Activated naive CD4-positive, alpha-beta T cell (primary cell): ENCODE data around the gene LTA.
"Not testable (repeated sequence)": the region's sequence is repeated elsewhere in the genome, so short reads cannot be mapped to it uniquely, and the experiment has no call there.

Source experiments
- DNase-seq, 4 experiments: peaks; one replicate each; lab custom pipeline; 2025; lab: John Stamatoyannopoulos, UW

Gene LTA

DNA sequence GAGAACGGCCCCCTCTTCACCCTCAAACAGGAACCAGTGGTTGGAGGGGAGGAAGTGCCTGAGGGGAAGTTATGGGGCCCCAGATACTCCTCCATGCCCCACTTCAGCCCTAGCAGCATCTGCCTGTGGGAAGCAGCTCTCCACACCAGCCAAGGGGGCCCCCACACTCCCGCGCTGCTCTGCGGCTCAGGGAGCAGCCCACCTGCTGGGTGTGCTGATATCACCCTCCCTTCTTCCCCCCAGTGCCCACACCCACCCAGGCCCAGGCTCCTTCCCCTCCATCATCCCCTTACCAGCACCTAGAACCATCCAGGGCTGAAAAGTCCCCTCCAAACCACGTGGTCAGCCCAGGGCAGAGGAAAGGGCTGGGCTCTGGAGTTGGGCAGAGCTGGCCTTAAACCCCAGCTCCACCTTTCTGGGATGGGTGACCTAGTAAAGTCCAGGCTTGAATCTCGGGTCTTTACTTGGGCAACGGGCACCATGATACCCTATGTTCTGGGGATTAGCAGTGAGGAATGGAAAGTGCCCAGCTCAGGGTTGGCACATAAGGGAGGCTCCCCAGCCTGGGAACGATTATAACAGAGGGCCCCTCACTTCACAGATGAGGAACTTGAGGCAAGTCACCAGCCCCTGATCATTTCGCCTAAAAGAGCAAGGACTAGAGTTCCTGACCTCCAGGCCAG lies 14.7 kb downstream of the LTA start:
- no peak for DNase-seq

DNA sequence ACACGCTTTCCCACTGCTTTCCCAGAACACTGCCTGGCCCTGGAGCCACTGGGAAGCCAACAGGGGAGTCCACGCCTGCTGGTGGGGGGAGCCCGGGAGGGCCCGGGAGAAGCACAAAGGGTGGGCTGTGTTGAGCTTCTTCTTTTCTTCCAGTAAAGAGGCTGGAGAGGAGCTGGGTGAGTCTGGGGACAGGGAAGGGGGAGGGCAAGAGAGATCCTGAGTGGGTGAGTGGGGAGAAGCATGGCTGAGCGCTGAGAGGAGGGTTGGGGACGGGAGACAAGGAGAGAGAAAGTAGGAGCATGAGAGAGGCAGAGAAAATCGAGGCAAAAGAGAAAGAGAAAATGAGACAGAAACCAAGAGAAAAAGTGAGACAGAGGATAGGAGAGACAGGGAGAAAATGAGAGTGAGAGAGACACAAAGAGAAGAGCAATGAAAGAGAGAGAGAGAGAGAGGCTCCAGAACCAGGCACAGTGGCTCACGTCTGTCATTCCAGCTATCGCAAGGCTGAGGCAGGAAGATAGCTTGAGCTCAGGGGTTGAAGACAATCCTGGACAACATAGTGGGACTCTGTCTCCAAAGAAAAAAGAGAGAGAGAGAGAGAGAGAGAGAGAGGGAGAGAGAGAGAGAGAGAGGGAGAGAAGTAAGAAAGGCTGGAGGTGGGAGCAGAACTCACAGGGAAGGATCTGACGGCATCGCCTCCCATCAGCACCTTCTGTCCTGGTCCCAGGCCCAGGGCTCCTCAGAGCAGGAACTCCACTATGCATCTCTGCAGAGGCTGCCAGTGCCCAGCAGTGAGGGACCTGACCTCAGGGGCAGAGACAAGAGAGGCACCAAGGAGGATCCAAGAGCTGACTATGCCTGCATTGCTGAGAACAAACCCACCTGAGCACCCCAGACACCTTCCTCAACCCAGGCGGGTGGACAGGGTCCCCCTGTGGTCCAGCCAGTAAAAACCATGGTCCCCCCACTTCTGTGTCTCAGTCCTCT lies 16.0 kb downstream of the LTA start:
- no peak for DNase-seq

DNA sequence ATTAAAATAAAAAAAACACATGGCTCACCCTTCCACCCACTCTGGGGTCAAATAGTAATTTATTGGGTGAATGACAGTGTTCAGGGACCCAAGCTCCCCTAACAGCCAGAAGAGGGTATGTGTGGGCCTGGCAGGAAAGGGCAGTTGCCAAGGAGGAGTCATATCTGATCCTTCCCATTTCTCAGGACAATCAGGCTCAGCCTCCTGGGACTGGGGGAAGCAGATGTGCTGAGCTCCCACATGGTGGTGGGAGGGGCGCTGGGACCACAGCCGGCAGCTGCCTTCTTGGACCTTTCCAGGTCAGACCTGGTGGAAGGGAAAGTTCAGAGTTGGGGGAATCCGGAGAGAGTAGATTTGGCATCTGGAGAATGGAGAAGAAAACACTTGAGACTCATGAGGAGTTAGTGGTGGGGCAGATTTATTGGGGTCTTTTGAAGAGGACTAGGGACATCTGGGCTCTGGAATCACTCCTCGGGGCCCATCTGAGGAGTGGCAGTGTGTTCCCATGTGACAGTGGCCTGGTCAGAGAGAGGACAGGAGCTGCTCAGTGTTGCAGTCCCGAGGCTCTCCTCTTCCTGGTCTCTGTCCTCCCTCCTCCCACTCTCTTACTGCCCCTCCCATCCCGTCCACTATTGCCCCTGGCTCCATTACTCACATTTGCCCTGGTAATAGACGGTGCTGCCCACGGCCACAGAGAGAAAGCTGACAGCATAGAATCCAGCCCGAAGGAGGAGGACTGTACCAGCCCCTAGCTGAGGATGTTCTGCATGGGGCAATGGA lies 17.0 kb downstream of the LTA start:
- DNase-seq, result no peak

DNA sequence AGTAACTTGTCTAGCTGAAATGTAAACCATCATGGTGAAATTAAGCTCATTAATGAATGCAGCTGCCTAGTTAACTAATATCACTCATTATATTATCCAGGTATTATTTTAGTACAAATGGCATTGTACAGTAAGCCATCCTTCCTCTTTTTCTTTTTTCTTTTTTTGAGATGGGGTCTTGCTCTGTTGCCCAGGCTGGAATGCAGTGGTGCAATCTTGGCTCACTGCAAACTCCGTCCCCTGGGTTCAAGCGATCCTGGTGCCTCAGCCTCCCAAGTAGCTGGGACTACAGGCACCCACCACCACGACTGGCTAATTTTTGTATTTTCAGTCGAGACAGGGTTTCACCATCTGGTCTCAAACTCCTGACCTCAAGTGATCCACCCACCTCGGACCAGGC lies 18.6 kb downstream of the LTA start:
- DNase-seq, result not testable (repeated sequence)

DNA sequence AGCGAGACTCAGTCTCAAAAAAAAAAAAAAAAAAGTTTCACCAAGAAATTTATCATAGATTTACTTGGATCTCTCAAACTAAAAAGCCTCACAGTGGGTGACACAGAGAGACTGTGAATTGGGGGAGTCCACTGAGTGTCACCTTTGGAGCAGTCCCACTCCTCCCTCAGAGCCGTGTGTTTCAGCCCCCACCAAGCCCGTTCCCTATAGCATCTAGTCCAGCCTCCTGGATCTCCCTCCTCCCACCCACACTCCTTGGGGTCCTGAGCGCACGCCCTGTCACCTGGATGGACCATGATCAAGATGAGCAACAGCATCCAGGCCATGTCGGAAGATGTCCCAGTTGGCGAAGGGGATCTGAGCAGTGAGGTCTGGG lies 20.3 kb downstream of the LTA start:
- DNase-seq, result no peak

DNA sequence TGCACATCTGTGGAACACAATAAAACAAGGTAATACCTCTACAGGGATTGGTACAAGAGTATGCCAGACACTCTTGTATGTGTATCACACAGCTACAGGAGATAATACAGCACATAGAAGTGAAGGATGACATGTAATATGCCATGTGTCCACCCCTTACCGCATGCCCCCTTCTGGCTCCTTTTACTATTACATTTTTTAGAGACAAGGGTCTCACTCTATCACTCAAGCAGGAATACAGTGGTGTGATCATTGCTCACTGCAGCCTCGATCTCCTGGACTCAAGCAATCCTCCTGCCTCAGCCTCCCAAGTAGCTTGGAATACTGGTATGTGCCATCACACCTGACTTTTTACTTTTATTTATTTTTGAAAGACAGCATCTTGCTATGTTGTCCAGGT lies 24.9 kb downstream of the LTA start:
- peak in 1 of 4 experiments; percentile 14 for DNase-seq

DNA sequence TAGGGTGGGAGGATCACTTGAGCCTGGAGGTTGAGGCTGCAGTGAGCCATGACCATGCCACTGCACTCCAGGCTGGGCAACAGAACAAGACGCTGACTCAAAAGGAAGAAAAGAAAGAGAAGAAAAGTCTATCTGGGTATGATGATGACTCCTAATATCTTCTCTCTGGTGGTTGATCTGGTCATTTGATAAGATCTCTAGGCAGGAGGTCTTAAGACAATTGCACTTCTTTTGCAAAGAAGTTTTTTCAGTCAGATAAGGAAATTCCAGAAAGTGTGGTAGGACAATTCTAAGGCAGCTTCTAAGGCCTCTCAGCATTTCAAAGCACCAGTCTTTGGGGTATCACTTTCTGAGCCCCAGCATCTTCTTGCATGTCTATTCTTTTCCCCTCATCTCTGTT lies 35.2 kb downstream of the LTA start:
- no peak for DNase-seq

DNA sequence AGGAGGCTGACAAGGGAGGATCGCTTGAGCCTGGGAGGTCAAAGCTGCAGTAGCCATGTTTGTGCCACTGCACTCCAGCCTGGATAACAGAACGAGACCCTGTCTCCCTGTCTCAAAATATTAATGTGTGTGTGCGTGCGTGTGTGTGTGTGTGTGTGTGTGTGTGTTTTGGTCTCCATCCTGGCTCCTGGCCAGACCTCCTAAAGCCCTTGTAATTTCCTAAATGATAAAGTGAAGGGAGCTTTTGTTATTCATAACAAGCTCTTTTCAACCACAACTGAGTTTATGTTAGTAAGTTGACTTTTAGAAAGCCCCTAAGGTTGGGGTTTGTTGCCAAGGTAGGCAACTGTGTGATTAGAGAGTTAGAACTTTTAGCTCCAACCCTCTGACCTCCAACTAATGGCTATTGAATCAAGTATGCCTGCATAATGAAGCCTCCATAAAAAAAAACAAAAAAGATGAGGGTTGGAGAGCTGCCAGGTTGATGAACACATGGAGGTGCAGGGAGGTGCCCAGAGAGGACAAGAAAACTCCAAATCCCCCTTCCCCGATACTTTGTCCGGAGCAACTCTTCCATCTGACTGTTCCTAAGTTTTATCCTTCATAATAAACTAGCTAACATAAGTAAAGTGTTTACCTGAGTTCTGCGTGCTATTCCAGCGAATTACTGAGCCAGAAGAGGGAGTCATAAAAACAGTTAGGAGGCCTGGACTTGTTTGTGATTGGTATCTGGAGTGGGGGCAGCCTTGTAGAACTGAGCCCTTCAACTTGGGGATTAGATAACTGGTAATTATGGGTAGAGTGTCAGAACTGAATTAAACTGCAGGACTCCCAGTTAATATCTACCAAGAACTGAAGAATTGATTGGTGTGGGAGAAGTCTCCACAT lies 37.7 kb downstream of the LTA start:
- DNase-seq, result no peak

DNA sequence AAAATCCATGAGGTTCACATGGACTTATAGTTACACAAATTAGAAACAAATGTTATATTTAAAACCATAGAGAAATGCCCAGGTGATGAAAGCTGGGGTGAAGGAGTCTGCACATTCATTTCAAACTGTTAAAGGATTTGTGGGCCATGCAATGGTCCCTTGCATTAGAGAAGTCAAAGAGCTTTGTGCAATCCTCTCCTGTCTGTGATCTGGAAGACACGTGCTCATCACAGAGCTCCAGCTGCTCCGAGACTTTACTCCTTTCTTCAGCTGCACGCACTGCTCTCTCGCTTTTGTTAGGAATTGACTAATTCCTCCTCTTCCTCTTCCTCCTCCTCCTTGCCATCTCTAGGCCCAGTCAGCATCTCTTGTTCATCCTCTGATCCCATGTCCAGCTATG lies 38.9 kb downstream of the LTA start:
- DNase-seq, result no peak

DNA sequence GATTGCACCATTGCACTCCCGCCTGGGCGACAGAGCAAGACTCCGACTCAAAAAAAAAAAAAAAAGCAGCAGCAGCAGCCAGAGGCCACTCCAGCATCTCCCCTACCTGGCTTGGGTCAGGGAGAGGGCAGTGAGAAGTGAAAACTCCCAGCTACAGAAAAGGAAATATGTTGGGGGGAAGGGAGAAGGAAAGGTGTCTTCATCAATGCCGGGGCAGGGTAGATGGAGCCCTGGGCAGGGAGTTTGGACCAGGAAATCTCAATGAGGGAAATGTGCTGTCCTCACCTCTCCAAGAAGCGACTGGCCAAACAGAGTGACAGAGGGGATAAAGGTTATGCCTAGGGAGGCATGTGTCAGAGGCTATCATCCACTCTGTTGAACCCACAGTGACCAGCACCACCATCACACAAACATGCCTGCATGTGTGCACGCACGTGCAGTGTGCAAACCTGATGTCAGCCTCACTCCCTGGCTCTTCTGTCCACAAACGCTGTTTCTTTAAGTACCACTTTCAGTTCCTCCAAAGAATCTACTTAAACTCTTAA lies 42.1 kb downstream of the LTA start:
- no peak for DNase-seq

DNA sequence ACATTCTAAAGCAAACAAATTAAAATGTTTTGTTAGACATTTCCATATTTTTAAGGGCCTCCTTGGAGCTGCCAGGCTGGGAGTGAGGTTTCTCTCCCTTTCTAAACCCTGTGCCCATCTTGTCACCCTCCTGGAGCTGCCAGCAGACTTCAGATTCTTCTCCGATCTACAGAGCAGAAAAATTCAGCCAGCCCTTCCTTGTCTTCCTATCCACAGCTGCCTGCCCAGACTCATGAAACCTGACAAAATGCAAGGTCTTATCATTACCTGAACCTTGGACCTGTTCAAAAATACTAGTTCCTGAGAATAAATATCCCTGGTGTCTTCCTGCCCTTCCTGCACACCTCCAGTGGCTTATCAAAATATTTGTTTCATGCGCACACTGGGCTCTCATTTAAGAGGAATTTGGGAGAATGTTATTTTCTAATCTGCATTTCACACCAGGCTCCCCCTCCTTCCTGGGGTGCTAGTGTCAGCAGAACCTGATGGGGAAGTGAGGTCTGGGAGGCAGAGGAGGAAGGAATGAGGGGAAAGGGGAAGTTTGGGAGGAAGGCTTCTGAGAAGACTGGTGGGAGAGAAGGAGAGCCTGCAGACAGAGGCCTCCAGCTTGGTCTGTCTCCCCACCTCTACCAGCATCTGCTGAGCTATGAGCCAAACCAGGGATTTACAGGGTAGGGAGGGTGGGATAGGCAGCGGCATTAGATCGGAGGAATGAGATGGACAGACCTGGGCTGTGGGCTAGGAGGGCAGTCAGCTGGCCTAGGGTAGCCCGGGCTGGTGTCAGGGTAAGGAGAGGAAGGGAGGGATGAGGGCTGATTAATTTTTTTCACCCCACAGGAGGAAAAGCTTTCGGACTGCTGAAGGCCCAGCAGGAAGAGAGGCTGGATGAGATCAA lies 42.8 kb downstream of the LTA start, which contains the start of gene AIF1:
AIF1 (plus strand) TSS at position 551 of the 895 bp plus-strand sequence; CDS start at position 647, 96 bp downstream.
- DNase-seq, result no peak

DNA sequence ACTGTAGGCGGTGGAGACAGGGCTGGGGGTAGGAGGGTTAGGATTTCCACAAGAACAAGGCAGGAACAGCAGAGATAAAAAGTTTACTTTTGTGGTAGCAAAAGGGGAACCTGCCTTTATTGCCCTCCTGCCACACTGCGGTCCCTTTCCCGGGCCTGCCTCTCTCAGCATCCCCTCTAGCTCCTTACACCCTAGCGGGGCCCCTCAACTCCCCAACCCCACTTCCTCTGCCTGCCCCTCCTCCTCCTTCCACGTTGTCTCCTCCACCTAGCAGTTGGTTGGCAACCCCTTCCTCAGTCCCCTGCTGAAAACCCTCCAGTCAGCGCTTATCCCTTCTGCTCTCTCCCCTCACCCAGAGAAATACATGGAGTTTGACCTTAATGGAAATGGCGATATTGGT lies 43.7 kb downstream of the LTA start:
- peak in 2 of 4 experiments; percentile 9 to 15 for DNase-seq

DNA sequence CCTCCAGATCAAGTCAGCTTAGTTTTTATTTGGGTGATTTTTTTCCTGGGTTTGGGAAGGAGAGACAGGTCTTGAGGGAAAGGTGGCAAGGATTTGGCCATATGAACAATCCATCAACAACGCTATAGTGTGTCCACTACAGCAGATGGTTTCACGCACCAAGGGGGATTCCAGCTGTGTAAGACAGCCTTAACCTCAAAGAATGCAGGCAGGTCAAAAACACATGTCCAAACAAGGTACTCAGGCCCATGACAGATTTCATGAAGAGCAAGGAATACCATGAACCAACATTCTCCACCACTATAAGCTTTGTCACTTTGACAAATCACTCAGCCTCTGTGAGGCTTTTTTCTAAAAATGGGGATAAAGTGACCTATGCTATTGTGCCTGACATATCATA lies 44.9 kb downstream of the LTA start:
- no peak for DNase-seq

DNA sequence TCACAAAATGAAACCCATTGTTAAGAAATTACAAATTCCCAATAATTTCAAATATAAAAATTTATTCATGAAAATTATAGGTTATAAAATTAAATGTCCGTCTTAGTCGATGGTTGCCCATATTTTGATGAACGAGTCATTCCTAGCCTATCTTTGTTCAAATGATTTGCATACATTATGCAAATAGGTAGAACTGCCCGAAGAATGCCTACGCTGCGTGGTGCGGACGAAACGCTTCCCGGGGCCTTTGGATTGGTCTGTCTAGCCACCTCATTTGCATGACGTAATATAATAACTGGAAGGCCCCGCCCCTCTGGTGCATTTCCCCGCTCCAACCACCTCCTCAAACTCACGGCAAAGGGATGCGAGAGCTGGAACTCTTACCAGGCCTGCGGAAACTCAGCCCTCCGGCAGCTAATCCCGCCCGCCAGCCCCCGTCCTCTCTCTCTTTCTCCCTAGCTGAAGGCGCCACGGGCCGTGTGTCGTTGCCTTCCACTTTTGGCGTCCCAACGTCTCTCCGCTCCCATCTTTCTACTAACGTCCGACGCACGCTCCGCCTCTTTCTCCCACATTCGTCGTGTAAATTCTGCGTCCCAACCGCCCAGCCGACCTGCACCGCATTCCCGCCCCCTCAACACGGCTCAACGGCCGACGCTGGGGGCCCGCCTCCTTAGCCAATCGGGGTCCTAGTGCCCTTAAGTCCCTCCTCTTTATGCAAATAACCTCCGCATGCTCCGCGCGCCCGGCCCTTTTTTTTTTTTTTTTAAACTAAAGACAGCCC lies 47.9 kb downstream of the LTA start:
- peak; percentile 98 to 99 (median 98) for DNase-seq

DNA sequence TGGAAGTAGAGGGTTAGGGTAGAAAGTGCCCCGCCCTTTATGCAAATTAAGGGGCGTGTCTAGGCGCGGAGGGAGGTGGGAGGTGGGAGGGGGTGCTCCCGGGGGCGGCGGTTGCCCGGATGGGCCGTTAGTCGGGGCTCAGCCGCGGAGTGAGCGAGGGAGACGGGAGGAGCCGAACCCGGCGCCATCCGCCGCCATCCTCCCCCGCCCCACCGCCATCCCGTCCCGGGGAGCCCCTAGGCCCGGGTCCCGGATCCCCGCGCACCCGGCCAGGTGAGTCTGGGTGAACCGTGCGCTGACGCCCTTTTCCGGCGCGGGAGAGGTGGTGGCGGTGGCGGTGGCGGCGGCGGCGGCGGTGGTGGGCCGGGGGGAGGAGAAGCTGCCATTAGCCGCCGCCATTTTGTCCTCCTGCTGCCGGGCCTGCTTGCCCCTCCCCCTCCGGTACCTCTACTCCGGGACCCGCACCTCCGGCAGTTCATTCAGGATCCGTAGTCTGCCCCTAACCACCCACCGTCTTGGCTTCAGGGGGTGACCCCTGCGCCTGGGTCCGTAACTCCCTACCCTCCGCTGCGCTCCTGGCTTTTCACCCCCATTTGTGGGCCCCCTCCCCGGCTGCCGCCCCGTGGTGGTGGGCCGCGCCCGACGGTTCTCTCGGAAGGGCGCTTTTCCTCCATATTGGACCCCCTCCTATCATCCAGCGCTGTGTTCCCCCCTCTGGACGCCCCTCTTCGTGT lies 48.7 kb downstream of the LTA start, which contains the start of gene PRRC2A:
PRRC2A (plus strand) TSS at position 130 of the 734 bp plus-strand sequence. CDS start 2,075 bp downstream, outside the sequence.
- DNase-seq, result peak; percentile 98 to 99 (median 98)

DNA sequence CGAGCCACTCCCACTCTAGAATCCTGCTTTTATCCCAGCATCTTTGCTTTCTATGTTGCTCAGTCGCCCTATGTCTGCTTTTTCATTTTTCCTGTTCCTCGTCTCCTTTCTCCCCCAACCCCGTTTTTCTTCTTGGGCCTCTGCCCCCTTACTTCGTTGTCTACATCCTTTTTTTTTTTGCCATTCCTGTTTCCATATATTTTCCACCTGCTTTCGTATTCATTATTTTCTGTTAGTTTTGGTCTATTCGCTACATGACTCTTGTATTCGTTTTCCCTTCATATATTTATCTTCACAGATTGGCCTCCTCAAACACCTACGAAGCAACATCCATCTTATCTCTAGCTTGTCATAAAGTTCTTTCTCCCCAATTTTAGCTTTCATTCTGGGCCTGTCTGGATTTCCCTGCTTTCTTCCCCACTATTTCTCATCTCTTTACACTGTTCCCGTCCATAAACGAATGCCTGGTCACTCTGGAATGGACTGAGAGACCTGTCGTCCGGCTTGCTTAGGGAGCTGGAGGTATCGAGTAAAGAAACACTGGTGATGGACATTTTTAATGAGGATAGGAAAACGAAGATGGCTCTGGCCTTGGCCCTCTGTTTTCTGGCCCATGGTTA lies 49.3 kb downstream of the LTA start:
- no peak for DNase-seq

DNA sequence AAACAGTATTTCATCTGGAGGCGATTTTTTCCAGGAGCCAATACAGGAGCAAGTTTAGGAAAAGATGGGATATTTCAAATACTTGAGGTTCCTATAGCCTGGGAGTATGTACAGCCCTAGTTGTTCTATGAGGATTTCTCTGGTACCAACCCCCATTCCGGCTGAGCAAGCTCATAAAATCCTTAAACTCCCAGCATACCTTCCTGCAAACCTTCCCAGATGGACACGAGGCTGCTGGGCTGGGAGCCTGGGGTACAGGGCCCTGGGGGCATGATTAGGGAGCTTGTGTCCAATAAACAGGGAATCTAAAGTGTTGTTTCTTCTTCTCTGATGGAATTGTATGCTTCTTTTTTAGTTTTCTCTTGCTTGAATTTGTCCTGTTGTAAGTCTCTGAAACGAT lies 49.9 kb downstream of the LTA start:
- DNase-seq, result no peak

DNA sequence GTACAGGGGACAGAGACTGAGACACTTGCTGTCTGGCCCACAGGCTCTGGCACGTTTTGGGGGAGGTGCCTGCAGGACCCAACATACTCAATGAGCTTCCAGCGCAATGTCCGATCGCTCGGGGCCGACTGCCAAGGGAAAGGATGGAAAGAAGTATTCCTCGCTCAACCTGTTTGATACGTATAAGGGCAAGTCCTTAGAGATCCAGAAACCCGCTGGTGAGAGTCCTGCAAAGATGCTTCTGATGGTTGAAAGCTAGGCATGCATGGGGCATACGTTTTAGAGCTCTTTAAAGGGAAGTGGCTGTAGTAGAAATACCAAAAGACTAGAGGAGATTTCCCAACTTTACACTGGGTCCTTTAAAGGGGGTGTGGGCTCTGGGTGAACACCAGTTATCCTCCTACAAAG lies 50.6 kb downstream of the LTA start:
- no peak for DNase-seq
